HG02885 (cell line): ENCODE measurements around the gene PARP11.
A peak's percentile ranks its signal among the peaks of the same experiment; 100 is the strongest.

Experiments used
- ATAC-seq: cut with Tn5 transposase; IDR thresholded peaks from one replicate; pipeline ENCODE4 v1.9.1; 2021; ENCODE audit warnings: mild to moderate bottlenecking; ENCODE audit not compliant: unreplicated experiment, poor library complexity

Gene PARP11

GRCh38 chr12:3828888-3829287 is 44.3 kb downstream of the PARP11 start:
- ATAC-seq, result no peak

GRCh38 chr12:3827301-3828000 is 45.7 kb downstream of the PARP11 start:
- ATAC-seq, result peak; percentile 54

- ATAC-seq, result no peak
These were observed 51.8 kb downstream of the PARP11 start for GRCh38 chr12:3821441-3821840.

- ATAC-seq, result no peak
These were observed 53.1 kb downstream of the PARP11 start for GRCh38 chr12:3820122-3820521.

GRCh38 chr12:3816266-3816665 is 56.9 kb downstream of the PARP11 start:
- no peak for ATAC-seq

- ATAC-seq, result no peak
These were observed 58.0 kb downstream of the PARP11 start for GRCh38 chr12:3815094-3815766.

GRCh38 chr12:3810540-3810939 is 62.7 kb downstream of the PARP11 start:
- no peak for ATAC-seq

- no peak for ATAC-seq
These were observed 63.2 kb downstream of the PARP11 start for GRCh38 chr12:3810016-3810370.

- ATAC-seq, result no peak
These were observed 63.7 kb downstream of the PARP11 start for GRCh38 chr12:3809357-3810015.

- no peak for ATAC-seq
These were observed 68.1 kb downstream of the PARP11 start for GRCh38 chr12:3805077-3805476.

- no peak for ATAC-seq
These were observed 69.2 kb downstream of the PARP11 start for GRCh38 chr12:3803865-3804472.

- ATAC-seq, result no peak
These were observed 70.5 kb downstream of the PARP11 start for GRCh38 chr12:3802721-3803120.

GRCh38 chr12:3797531-3798048 is 75.6 kb downstream of the PARP11 start:
- ATAC-seq, result no peak

GRCh38 chr12:3795492-3796133 is 77.6 kb downstream of the PARP11 start:
- ATAC-seq, result no peak

GRCh38 chr12:3795066-3795465 is 78.1 kb downstream of the PARP11 start:
- no peak for ATAC-seq

GRCh38 chr12:3792623-3793288 is 80.4 kb downstream of the PARP11 start:
- no peak for ATAC-seq

- no peak for ATAC-seq
These were observed 81.8 kb downstream of the PARP11 start for GRCh38 chr12:3791256-3791874.

- ATAC-seq, result no peak
These were observed 82.6 kb downstream of the PARP11 start for GRCh38 chr12:3790642-3791041.

GRCh38 chr12:3789838-3790237 is 83.4 kb downstream of the PARP11 start:
- no peak for ATAC-seq
